Astrocyte (in vitro differentiated cells and primary cell): ENCODE results near the gene MRPS2.
"Not testable (repeated sequence)": the region's sequence is repeated elsewhere in the genome, so short reads cannot be mapped to it uniquely, and the experiment has no call there.

ENCODE experiments used
- EZH2 ChIP-seq: IDR thresholded peaks from 2 replicates; pipeline ENCODE4 v1.6.1; 2012; ENCODE audit warnings: mild to moderate bottlenecking, low read length, inconsistent platforms; ENCODE audit not compliant: insufficient read depth
- TF ChIP-seq, protein P1 (sequence below): IDR thresholded peaks from 2 replicates; pipeline ENCODE4 v1.5.1; 2011; ENCODE audit warnings: low read depth, mild to moderate bottlenecking, inconsistent platforms, low read length, moderate library complexity; ENCODE audit not compliant: insufficient read depth

- TF ChIP-seq, protein P1, sequence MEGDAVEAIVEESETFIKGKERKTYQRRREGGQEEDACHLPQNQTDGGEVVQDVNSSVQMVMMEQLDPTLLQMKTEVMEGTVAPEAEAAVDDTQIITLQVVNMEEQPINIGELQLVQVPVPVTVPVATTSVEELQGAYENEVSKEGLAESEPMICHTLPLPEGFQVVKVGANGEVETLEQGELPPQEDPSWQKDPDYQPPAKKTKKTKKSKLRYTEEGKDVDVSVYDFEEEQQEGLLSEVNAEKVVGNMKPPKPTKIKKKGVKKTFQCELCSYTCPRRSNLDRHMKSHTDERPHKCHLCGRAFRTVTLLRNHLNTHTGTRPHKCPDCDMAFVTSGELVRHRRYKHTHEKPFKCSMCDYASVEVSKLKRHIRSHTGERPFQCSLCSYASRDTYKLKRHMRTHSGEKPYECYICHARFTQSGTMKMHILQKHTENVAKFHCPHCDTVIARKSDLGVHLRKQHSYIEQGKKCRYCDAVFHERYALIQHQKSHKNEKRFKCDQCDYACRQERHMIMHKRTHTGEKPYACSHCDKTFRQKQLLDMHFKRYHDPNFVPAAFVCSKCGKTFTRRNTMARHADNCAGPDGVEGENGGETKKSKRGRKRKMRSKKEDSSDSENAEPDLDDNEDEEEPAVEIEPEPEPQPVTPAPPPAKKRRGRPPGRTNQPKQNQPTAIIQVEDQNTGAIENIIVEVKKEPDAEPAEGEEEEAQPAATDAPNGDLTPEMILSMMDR: not testable (repeated sequence)
- not testable (repeated sequence) for TF ChIP-seq EZH2
These were observed 35.1 kb downstream of the MRPS2 start for GRCh38 chr9:135535631-135536030.
